HEK293 (cell line): Measurements from ENCODE around the gene FLT3LG.

Experiments
- CTCF ChIA-PET: fragments of 350-600 bp; formaldehyde crosslinking; extraction: SDS; loops from one replicate; lab custom pipeline; 2021; ENCODE audit warnings: antibody characterized with exemption; lab: Yijun Ruan, JAX
- POLR2A ChIA-PET: fragments of 300-600 bp; formaldehyde crosslinking; extraction: SDS; loops from one replicate; lab custom pipeline; 2020; ENCODE audit warnings: antibody characterized with exemption, inconsistent platforms; lab: Yijun Ruan, JAX
- H3K27ac ChIP-seq: fragments of 200-500 bp; sonication (Bioruptor generic); 2 replicates; pipeline ENCODE4 v1.5.1; 2014; ENCODE audit warnings: low read depth, low read length, control low read depth, inconsistent platforms; ENCODE audit errors: extremely low read depth
- H3K36me3 ChIP-seq, 2 experiments: fragments of 200-500 bp in 1 of 2; sonication (Bioruptor generic) in 1 of 2; 1 replicate in 1 of 2; 2 replicates in 1 of 2; pipeline ENCODE4 v1.5.1; 2014 to 2017; ENCODE audit warnings: inconsistent platforms in 2 of 2, low read length in 2 of 2; ENCODE audit not compliant: control insufficient read depth in 2 of 2, insufficient read depth in 1 of 2
- H3K4me1 ChIP-seq: fragments of 200-500 bp; sonication (Bioruptor generic); 2 replicates; pipeline ENCODE4 v1.5.1; 2014; ENCODE audit warnings: mild to moderate bottlenecking, low read length, inconsistent platforms; ENCODE audit not compliant: control insufficient read depth, insufficient read depth
- H3K4me3 ChIP-seq: 2 replicates; pipeline ENCODE4 v1.5.1; 2011; ENCODE audit warnings: low read depth, mild to moderate bottlenecking, control low read depth, low read length, moderate library complexity
- H3K9me3 ChIP-seq: fragments of 200-500 bp; sonication (Bioruptor generic); 2 replicates; pipeline ENCODE4 v1.5.1; 2014; ENCODE audit warnings: low read depth, low read length, inconsistent platforms; ENCODE audit not compliant: control insufficient read depth, insufficient read depth
- EGR2 ChIP-seq: fragments of 450-650 bp; formaldehyde crosslinking; IDR thresholded peaks from 2 replicates; pipeline ENCODE4 v1.5.1; 2016; ENCODE audit warnings: low read depth, missing biosample characterization, missing genetic modification characterization
- HOXD13 ChIP-seq: sonication (generic); formaldehyde crosslinking; IDR thresholded peaks from 2 replicates; pipeline ENCODE4 v1.8.0; 2022; ENCODE audit warnings: missing genetic modification reagents, borderline replicate concordance
- REPIN1 ChIP-seq: fragments of 450-650 bp; formaldehyde crosslinking; IDR thresholded peaks from 2 replicates; pipeline ENCODE4 v1.5.1; 2017; ENCODE audit warnings: missing biosample characterization, missing genetic modification characterization, low read depth
- SCRT2 ChIP-seq: fragments of 450-650 bp; formaldehyde crosslinking; IDR thresholded peaks from 2 replicates; pipeline ENCODE4 v1.5.1; 2016; ENCODE audit warnings: missing biosample characterization, missing genetic modification characterization
- SP2 ChIP-seq: fragments of 450-650 bp; formaldehyde crosslinking; IDR thresholded peaks from 2 replicates; pipeline ENCODE4 v1.5.1; 2016; ENCODE audit warnings: missing biosample characterization, missing genetic modification characterization
- ZBTB17 ChIP-seq: fragments of 450-650 bp; formaldehyde crosslinking; IDR thresholded peaks from 2 replicates; pipeline ENCODE4 v1.5.1; 2016; ENCODE audit warnings: missing biosample characterization, missing genetic modification characterization
- ZBTB21 ChIP-seq: fragments of 450-650 bp; formaldehyde crosslinking; IDR thresholded peaks from 2 replicates; pipeline ENCODE4 v1.5.1; 2017; ENCODE audit warnings: missing biosample characterization, missing genetic modification characterization
- ZFHX2 ChIP-seq: fragments of 450-650 bp; formaldehyde crosslinking; conservative IDR thresholded peaks from 2 replicates; pipeline ENCODE4 v1.5.1; 2016; ENCODE audit warnings: missing biosample characterization, missing genetic modification characterization
- ZFP37 ChIP-seq: fragments of 450-650 bp; formaldehyde crosslinking; IDR thresholded peaks from 2 replicates; pipeline ENCODE4 v1.5.1; 2016; ENCODE audit warnings: missing biosample characterization, missing genetic modification characterization
- ZNF114 ChIP-seq: fragments of 450-650 bp; formaldehyde crosslinking; IDR thresholded peaks from 2 replicates; pipeline ENCODE4 v1.5.0; 2017; ENCODE audit warnings: missing biosample characterization, missing genetic modification characterization
- ZNF311 ChIP-seq: fragments of 450-650 bp; formaldehyde crosslinking; IDR thresholded peaks from 2 replicates; pipeline ENCODE4 v1.5.1; 2017; ENCODE audit warnings: missing biosample characterization, missing genetic modification characterization, borderline replicate concordance
- ZNF394 ChIP-seq: fragments of 450-650 bp; formaldehyde crosslinking; IDR thresholded peaks from 2 replicates; pipeline ENCODE4 v1.5.1; 2016; ENCODE audit warnings: missing biosample characterization, missing genetic modification characterization, mild to moderate bottlenecking, moderate library complexity, borderline replicate concordance
- ZNF48 ChIP-seq: fragments of 450-650 bp; formaldehyde crosslinking; IDR thresholded peaks from 2 replicates; pipeline ENCODE4 v1.5.1; 2016; ENCODE audit warnings: missing biosample characterization, missing genetic modification characterization
- ZNF558 ChIP-seq: fragments of 450-650 bp; formaldehyde crosslinking; IDR thresholded peaks from 2 replicates; pipeline ENCODE4 v1.5.1; 2016; ENCODE audit warnings: missing biosample characterization, missing genetic modification characterization
- ZNF571 ChIP-seq: fragments of 450-650 bp; formaldehyde crosslinking; IDR thresholded peaks from 2 replicates; pipeline ENCODE4 v1.5.0; 2017; ENCODE audit warnings: missing biosample characterization, missing genetic modification characterization
- ZNF610 ChIP-seq: fragments of 450-650 bp; formaldehyde crosslinking; IDR thresholded peaks from 2 replicates; pipeline ENCODE4 v1.5.1; 2016; ENCODE audit warnings: missing biosample characterization, missing genetic modification characterization, borderline replicate concordance
- ZNF664 ChIP-seq: fragments of 450-650 bp; formaldehyde crosslinking; IDR thresholded peaks from 2 replicates; pipeline ENCODE4 v1.5.1; 2016; ENCODE audit warnings: missing biosample characterization, missing genetic modification characterization
- ZNF785 ChIP-seq: fragments of 450-650 bp; formaldehyde crosslinking; IDR thresholded peaks from 2 replicates; pipeline ENCODE4 v1.5.1; 2016; ENCODE audit warnings: missing biosample characterization, missing genetic modification characterization
- ZSCAN30 ChIP-seq: fragments of 450-650 bp; IDR thresholded peaks from 2 replicates; pipeline ENCODE4 v1.5.1; 2018; ENCODE audit warnings: missing biosample characterization, mild to moderate bottlenecking, missing genetic modification characterization, moderate library complexity
- TF ChIP-seq, protein P1 (sequence below): fragments of 450-650 bp; formaldehyde crosslinking; IDR thresholded peaks from 2 replicates; pipeline ENCODE4 v1.5.1; 2016; ENCODE audit warnings: missing biosample characterization, missing genetic modification characterization
- TF ChIP-seq, protein P2 (sequence below): fragments of 450-650 bp; formaldehyde crosslinking; IDR thresholded peaks from 2 replicates; pipeline ENCODE4 v1.5.1; 2016; ENCODE audit warnings: missing biosample characterization, missing genetic modification characterization
- TF ChIP-seq, protein P3 (sequence below): fragments of 450-650 bp; formaldehyde crosslinking; IDR thresholded peaks from 2 replicates; pipeline ENCODE4 v1.5.1; 2016; ENCODE audit warnings: missing biosample characterization, missing genetic modification characterization
- TF ChIP-seq, protein P4 (sequence below): fragments of 450-650 bp; formaldehyde crosslinking; IDR thresholded peaks from 2 replicates; pipeline ENCODE4 v1.5.1; 2016; ENCODE audit warnings: missing biosample characterization, missing genetic modification characterization, low read depth
- TF ChIP-seq, protein P5 (sequence below): fragments of 450-650 bp; formaldehyde crosslinking; IDR thresholded peaks from 2 replicates; pipeline ENCODE4 v1.5.1; 2016; ENCODE audit warnings: missing biosample characterization, missing genetic modification characterization
- TF ChIP-seq, protein P6 (sequence below): fragments of 450-650 bp; formaldehyde crosslinking; IDR thresholded peaks from 2 replicates; pipeline ENCODE4 v1.5.1; 2016; ENCODE audit warnings: missing biosample characterization, missing genetic modification characterization

The FLT3LG gene

DNA sequence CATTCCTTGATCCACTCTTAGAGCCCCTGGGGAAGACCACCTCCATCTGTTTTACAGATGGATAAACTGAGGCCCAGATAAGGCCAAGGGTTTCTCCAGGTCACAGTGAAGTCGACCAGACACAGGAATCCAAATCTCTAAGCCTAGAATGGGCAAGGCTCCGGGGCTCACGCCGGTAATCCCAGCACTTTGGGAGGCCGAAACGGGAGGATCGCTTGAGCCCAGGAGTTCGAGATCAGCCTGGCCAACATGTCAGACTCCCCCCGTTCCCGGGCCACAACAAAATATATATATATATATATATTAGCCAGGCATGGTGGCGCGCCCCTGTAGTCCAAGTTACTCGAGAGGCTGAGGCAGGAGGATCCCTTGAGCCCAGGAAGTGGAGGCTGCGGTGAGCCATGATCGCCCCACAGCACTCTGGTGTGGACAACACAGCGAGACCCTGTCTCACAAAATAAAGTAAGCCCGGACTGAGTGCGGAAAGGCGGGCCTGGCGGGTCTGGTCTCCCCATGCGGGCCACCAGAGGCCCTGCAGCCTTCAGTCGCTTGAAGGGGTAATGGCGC is 12.8 kb downstream of the FLT3LG start (continued):
- TF ChIP-seq, protein P1, sequence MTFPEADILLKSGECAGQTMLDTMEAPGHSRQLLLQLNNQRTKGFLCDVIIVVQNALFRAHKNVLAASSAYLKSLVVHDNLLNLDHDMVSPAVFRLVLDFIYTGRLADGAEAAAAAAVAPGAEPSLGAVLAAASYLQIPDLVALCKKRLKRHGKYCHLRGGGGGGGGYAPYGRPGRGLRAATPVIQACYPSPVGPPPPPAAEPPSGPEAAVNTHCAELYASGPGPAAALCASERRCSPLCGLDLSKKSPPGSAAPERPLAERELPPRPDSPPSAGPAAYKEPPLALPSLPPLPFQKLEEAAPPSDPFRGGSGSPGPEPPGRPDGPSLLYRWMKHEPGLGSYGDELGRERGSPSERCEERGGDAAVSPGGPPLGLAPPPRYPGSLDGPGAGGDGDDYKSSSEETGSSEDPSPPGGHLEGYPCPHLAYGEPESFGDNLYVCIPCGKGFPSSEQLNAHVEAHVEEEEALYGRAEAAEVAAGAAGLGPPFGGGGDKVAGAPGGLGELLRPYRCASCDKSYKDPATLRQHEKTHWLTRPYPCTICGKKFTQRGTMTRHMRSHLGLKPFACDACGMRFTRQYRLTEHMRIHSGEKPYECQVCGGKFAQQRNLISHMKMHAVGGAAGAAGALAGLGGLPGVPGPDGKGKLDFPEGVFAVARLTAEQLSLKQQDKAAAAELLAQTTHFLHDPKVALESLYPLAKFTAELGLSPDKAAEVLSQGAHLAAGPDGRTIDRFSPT (tag by site-specific recombination): no peak
- TF ChIP-seq ZNF114 (tag by site-specific recombination) (no peak), ZNF311 (tag by site-specific recombination) (no peak), ZBTB21 (tag by site-specific recombination) (no peak), SCRT2 (no peak), ZSCAN30 (tag by site-specific recombination) (peak; percentile 86), HOXD13 (CRISPR knock-in tag) (no peak), ZNF664 (tag by site-specific recombination) (no peak)
- TF ChIP-seq, protein P2, sequence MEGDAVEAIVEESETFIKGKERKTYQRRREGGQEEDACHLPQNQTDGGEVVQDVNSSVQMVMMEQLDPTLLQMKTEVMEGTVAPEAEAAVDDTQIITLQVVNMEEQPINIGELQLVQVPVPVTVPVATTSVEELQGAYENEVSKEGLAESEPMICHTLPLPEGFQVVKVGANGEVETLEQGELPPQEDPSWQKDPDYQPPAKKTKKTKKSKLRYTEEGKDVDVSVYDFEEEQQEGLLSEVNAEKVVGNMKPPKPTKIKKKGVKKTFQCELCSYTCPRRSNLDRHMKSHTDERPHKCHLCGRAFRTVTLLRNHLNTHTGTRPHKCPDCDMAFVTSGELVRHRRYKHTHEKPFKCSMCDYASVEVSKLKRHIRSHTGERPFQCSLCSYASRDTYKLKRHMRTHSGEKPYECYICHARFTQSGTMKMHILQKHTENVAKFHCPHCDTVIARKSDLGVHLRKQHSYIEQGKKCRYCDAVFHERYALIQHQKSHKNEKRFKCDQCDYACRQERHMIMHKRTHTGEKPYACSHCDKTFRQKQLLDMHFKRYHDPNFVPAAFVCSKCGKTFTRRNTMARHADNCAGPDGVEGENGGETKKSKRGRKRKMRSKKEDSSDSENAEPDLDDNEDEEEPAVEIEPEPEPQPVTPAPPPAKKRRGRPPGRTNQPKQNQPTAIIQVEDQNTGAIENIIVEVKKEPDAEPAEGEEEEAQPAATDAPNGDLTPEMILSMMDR: peak; percentile 17; the same call in 1 of the 2 replicates

DNA sequence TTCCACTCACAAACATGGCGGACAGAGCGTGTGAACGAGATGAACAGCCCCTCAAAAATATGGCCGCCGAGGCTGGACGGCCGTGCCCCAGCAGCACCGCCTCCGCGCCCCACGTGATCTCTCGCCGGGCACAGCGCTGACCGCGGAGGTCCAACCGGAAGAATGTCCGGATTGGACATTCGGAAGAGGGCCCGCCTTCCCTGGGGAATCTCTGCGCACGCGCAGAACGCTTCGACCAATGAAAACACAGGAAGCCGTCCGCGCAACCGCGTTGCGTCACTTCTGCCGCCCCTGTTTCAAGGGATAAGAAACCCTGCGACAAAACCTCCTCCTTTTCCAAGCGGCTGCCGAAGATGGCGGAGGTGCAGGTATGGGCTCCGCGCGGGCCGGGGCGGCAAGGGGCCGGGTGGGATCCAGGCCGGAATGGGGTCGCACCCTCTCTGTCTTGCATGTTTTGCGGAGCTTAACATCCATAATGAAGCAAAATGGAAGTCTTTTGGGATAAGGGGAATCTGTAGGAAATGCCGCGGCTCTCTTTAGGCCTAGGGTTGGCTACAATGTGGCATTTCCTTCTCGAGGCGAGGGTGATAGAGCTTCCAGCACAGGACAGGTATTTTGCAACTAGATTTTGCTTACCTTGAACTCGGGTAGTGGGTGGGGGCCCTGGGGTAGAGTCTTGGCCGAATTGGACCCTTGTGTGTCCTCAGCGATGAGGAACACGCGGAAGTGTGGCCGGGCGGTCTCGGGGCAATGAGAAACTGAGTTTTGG is 13.4 kb downstream of the FLT3LG start, which contains the start of gene RPL13A:
Gene RPL13A (plus strand): TSS at position 332 of the 769 bp plus-strand sequence. CDS start 22 bp downstream, at position 354.
- Histone ChIP-seq H3K36me3 (peaks cover 14 to 48% of the 10 kb centered on the region in 2 experiments), H3K4me1 (peaks cover 4% of the 10 kb centered on the region; the same call in 1 of the 2 replicates), H3K9me3 (no peaks in the 10 kb centered on the region), H3K4me3 (peak within 1 kb of the TSS; percentile 96), H3K27ac (peak within 1 kb of the TSS; percentile 95)
- CTCF ChIA-PET: interaction anchor here (0.6 to 1.9 kb wide), 4 partner anchors 9 to 66 kb away, joined by 3 to 5 read pairs (median 4); no protein-coding TSS in a partner anchor
- POLR2A ChIA-PET: interaction anchor here (0.7 to 2.4 kb wide), 12 partner anchors 9 to 1124 kb away, joined by 3 to 26 read pairs (median 4); partner anchors contain the start of genes ALDH16A1, NOSIP, PIH1D1 and PRR12
- TF ChIP-seq ZNF571 (tag by site-specific recombination) (no peak), ZFP37 (peak; percentile 88), ZNF394 (tag by site-specific recombination) (peak; percentile 20; the same call in 1 of the 2 replicates), ZNF48 (tag by site-specific recombination) (no peak), ZNF558 (tag by site-specific recombination) (no peak), SP2 (tag by site-specific recombination) (peak; percentile 97), EGR2 (tag by site-specific recombination) (0 out of 2 replicates have a peak, but pooled peaks have one; percentile 27), ZNF610 (tag by site-specific recombination) (peak; percentile 61; the same call in 1 of the 2 replicates), ZBTB17 (peak; percentile 65; the same call in 1 of the 2 replicates), ZSCAN30 (tag by site-specific recombination) (peak; percentile 86), REPIN1 (tag by site-specific recombination) (peak; percentile 66; the same call in 1 of the 2 replicates), ZFHX2 (tag by site-specific recombination) (peak; percentile 80), ZNF785 (tag by site-specific recombination) (0 out of 2 replicates have a peak, but pooled peaks have one; percentile 49)
- TF ChIP-seq, protein P3, sequence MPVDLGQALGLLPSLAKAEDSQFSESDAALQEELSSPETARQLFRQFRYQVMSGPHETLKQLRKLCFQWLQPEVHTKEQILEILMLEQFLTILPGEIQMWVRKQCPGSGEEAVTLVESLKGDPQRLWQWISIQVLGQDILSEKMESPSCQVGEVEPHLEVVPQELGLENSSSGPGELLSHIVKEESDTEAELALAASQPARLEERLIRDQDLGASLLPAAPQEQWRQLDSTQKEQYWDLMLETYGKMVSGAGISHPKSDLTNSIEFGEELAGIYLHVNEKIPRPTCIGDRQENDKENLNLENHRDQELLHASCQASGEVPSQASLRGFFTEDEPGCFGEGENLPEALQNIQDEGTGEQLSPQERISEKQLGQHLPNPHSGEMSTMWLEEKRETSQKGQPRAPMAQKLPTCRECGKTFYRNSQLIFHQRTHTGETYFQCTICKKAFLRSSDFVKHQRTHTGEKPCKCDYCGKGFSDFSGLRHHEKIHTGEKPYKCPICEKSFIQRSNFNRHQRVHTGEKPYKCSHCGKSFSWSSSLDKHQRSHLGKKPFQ: no peak
- TF ChIP-seq, protein P4, sequence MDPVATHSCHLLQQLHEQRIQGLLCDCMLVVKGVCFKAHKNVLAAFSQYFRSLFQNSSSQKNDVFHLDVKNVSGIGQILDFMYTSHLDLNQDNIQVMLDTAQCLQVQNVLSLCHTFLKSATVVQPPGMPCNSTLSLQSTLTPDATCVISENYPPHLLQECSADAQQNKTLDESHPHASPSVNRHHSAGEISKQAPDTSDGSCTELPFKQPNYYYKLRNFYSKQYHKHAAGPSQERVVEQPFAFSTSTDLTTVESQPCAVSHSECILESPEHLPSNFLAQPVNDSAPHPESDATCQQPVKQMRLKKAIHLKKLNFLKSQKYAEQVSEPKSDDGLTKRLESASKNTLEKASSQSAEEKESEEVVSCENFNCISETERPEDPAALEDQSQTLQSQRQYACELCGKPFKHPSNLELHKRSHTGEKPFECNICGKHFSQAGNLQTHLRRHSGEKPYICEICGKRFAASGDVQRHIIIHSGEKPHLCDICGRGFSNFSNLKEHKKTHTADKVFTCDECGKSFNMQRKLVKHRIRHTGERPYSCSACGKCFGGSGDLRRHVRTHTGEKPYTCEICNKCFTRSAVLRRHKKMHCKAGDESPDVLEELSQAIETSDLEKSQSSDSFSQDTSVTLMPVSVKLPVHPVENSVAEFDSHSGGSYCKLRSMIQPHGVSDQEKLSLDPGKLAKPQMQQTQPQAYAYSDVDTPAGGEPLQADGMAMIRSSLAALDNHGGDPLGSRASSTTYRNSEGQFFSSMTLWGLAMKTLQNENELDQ (tag by site-specific recombination): no peak
- TF ChIP-seq, protein P5, sequence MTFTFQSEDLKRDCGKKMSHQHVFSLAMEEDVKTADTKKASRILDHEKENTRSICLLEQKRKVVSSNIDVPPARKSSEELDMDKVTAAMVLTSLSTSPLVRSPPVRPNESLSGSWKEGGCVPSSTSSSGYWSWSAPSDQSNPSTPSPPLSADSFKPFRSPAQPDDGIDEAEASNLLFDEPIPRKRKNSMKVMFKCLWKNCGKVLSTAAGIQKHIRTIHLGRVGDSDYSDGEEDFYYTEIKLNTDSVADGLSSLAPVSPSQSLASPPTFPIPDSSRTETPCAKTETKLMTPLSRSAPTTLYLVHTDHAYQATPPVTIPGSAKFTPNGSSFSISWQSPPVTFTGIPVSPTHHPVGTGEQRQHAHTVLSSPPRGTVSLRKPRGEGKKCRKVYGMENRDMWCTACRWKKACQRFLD (tag by site-specific recombination): no peak
- TF ChIP-seq, protein P6, sequence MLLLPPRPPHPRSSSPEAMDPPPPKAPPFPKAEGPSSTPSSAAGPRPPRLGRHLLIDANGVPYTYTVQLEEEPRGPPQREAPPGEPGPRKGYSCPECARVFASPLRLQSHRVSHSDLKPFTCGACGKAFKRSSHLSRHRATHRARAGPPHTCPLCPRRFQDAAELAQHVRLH (tag by site-specific recombination): peak; percentile 96
